ENCODE data around the gene MSANTD3.

Gene MSANTD3

DNA sequence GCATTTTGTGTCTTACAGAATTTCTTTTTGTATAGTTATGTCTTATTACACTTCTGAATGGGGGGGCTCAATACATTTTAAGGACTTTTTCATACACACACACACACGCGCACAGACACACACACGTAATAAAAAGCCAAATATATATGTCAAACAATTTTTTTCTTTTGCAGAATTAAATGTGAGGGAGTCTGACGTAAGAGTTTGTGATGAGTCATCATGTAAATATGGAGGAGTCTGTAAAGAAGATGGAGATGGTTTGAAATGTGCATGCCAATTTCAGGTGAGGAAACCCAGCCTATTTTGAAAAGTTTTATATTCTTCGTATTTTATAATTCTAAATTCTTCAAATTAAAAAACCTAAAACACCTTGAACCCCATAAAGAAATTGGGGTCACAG, 71.6 kb downstream of the MSANTD3 start:
- TF ChIP-seq SIN3A (IDR thresholded peaks at IDR 0.05; ENCODE audit: borderline replicate concordance, insufficient read depth, low read length), result no peak
- no peak for TF ChIP-seq TAF1 (IDR thresholded peaks at IDR 0.05; ENCODE audit: borderline replicate concordance, insufficient read depth, low read length)
- TF ChIP-seq, protein P1, sequence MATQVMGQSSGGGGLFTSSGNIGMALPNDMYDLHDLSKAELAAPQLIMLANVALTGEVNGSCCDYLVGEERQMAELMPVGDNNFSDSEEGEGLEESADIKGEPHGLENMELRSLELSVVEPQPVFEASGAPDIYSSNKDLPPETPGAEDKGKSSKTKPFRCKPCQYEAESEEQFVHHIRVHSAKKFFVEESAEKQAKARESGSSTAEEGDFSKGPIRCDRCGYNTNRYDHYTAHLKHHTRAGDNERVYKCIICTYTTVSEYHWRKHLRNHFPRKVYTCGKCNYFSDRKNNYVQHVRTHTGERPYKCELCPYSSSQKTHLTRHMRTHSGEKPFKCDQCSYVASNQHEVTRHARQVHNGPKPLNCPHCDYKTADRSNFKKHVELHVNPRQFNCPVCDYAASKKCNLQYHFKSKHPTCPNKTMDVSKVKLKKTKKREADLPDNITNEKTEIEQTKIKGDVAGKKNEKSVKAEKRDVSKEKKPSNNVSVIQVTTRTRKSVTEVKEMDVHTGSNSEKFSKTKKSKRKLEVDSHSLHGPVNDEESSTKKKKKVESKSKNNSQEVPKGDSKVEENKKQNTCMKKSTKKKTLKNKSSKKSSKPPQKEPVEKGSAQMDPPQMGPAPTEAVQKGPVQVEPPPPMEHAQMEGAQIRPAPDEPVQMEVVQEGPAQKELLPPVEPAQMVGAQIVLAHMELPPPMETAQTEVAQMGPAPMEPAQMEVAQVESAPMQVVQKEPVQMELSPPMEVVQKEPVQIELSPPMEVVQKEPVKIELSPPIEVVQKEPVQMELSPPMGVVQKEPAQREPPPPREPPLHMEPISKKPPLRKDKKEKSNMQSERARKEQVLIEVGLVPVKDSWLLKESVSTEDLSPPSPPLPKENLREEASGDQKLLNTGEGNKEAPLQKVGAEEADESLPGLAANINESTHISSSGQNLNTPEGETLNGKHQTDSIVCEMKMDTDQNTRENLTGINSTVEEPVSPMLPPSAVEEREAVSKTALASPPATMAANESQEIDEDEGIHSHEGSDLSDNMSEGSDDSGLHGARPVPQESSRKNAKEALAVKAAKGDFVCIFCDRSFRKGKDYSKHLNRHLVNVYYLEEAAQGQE (IDR thresholded peaks at IDR 0.05; ENCODE audit: insufficient read depth in 1 of 2, low read depth in 2 of 2, low read length in 2 of 2), result no peak
- TF ChIP-seq POLR2AphosphoS5 (IDR thresholded peaks at IDR 0.05; ENCODE audit: low read depth, low read length), result no peak
- no peak for TF ChIP-seq FOXP2 (optimal IDR thresholded peaks at IDR 0.05; ENCODE audit: borderline replicate concordance, extremely low read depth, extremely low read length, insufficient read depth)

DNA sequence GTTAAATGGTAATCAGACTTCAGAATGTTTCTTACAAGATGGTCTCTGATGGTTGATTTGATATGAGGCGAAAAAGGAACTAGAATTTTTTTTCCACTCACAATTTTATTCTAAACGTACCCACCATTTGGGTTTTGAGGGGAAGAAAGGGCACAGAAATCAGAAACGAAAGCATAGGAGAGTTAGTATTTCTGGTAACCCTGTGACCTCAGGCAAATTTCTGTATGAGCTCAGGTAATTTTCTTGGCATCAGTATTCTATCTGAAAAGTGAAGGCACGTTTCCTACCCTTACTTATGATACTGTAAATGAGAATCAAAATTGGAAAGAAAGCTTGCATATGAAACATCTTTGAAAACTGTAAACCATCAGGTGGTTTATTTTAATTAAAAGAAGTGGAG, 72.5 kb downstream of the MSANTD3 start:
- TF ChIP-seq TAF1 (IDR thresholded peaks at IDR 0.05; ENCODE audit: borderline replicate concordance, insufficient read depth, low read length), result no peak
- TF ChIP-seq, protein P1 (IDR thresholded peaks at IDR 0.05; ENCODE audit: insufficient read depth in 1 of 2, low read depth in 2 of 2, low read length in 2 of 2), result no peak
- no peak for TF ChIP-seq SIN3A (IDR thresholded peaks at IDR 0.05; ENCODE audit: borderline replicate concordance, insufficient read depth, low read length)
- TF ChIP-seq FOXP2 (optimal IDR thresholded peaks at IDR 0.05; ENCODE audit: borderline replicate concordance, extremely low read depth, extremely low read length, insufficient read depth), result no peak
- no peak for TF ChIP-seq POLR2AphosphoS5 (IDR thresholded peaks at IDR 0.05; ENCODE audit: low read depth, low read length)

DNA sequence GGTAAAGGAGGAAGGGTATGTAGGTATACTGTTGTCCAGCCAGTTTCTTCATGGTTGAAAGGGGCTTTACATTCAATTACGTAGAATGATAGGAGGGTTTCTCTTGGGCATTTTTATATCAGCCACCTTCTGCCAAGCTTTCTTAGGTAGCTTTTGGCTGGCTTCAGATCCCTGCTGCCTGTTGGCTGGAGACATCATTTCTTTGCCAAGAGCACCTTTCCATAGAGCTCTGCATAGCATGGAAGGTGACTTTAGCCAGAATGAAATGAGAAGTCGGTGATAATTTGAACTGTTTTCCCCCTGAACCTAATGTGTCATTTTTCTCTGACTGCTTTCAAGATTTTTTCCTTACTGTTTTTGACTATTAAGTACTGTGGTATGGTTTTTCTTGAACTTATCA, 72.9 kb downstream of the MSANTD3 start:
- TF ChIP-seq SIN3A (IDR thresholded peaks at IDR 0.05; ENCODE audit: borderline replicate concordance, insufficient read depth, low read length) (no peak), TAF1 (IDR thresholded peaks at IDR 0.05; ENCODE audit: borderline replicate concordance, insufficient read depth, low read length) (no peak), FOXP2 (optimal IDR thresholded peaks at IDR 0.05; ENCODE audit: borderline replicate concordance, extremely low read depth, extremely low read length, insufficient read depth) (no peak), POLR2AphosphoS5 (IDR thresholded peaks at IDR 0.05; ENCODE audit: low read depth, low read length) (no peak)
- TF ChIP-seq, protein P1 (IDR thresholded peaks at IDR 0.05; ENCODE audit: insufficient read depth in 1 of 2, low read depth in 2 of 2, low read length in 2 of 2), result no peak

All from PFSK-1 (cell line).